Measurements from ENCODE around the gene LRRFIP2. TPM values are rescaled to one million over a fixed set of nuclear protein-coding genes. Genes with fewer than 3 reads are reported as not detected.

LRRFIP2 gene
- total and polyA plus RNA-seq, 8 donors, result 25.9 to 131 (median 39.0) TPM

GRCh38 chr3:37198547-37198946 is 24.2 kb upstream of the LRRFIP2 start:
- TF ChIP-seq CTCF (IDR thresholded peaks at IDR 0.05) (no peak), EP300 (IDR thresholded peaks at IDR 0.05) (no peak), POLR2AphosphoS5 (IDR thresholded peaks at IDR 0.05) (no peak), POLR2A (IDR thresholded peaks at IDR 0.05) (no peak)
- H3K27me3 ChIP-seq, result no peaks in the 10 kb centered on the region
- intact Hi-C loops (cut with DNase I; ENCODE audit: low total_unique reads), result no loop called here
- peaks cover 0 to 5% (median 0%) of the 10 kb centered on the region in 4 donors for H3K4me1 ChIP-seq
- WGBS, 5 donors, result 70 to 85% (median 81%) methylated on average over 2 of the region's 2 CpGs
- no peak for DNase-seq
- H3K4me3 ChIP-seq, result no peak overlapping the region
- H3K36me3 ChIP-seq, result no peaks in the 10 kb centered on the region
- H3K27ac ChIP-seq, result no peak overlapping the region
- no peaks in the 10 kb centered on the region for H3K9me3 ChIP-seq

- 45 to 56% (median 47%) methylated on average over 2 of the region's 2 CpGs for WGBS, 5 donors
- DNase-seq, result no peak
- H3K9me3 ChIP-seq, result no peaks in the 10 kb centered on the region
- peaks cover 0 to 5% (median 0%) of the 10 kb centered on the region in 4 donors for H3K4me1 ChIP-seq
- TF ChIP-seq EP300 (IDR thresholded peaks at IDR 0.05), result no peak
- TF ChIP-seq CTCF (IDR thresholded peaks at IDR 0.05), result no peak
- no peak for TF ChIP-seq POLR2AphosphoS5 (IDR thresholded peaks at IDR 0.05)
- TF ChIP-seq POLR2A (IDR thresholded peaks at IDR 0.05), result no peak
- H3K4me3 ChIP-seq, result no peak overlapping the region
- H3K36me3 ChIP-seq, result no peaks in the 10 kb centered on the region
- intact Hi-C loops (cut with DNase I; ENCODE audit: low total_unique reads), result no loop called here
- H3K27ac ChIP-seq, result no peak overlapping the region
- H3K27me3 ChIP-seq, result no peaks in the 10 kb centered on the region
Measured at GRCh38 chr3:37197810-37198371, 23.5 kb upstream of the LRRFIP2 start.

DNA sequence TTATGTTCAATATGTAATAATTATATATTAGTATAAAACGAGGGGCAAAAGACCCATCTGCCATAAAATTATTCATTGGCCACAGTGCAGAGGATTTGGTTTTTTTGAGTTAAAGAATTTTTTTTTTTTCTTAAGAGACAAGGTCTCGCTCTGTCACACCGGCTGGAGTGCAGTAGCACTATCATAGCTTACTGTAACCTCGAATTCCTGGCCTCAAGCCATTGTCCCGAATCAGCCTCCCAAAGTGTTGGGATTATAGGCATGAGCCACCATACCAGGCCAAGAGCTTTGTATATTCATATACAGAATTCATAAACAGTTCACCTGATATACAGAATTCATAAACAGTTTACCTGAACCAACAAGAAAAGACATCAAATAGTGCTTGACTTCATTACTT is 20.2 kb upstream of the LRRFIP2 start:
- Histone ChIP-seq H3K4me1 (peaks cover 0 to 5% (median 0%) of the 10 kb centered on the region in 4 donors), H3K27me3 (no peaks in the 10 kb centered on the region), H3K27ac (no peak overlapping the region), H3K4me3 (no peak overlapping the region), H3K9me3 (no peaks in the 10 kb centered on the region), H3K36me3 (no peaks in the 10 kb centered on the region)
- no peak for TF ChIP-seq EP300 (IDR thresholded peaks at IDR 0.05)
- TF ChIP-seq CTCF (IDR thresholded peaks at IDR 0.05), result no peak
- TF ChIP-seq POLR2A (IDR thresholded peaks at IDR 0.05), result no peak
- no peak for TF ChIP-seq POLR2AphosphoS5 (IDR thresholded peaks at IDR 0.05)
- WGBS, 5 donors, result 83 to 93% (median 88%) methylated on average over 5 of the region's 5 CpGs
- no peak for DNase-seq
- intact Hi-C loops (cut with DNase I; ENCODE audit: low total_unique reads), result no loop called here

DNA sequence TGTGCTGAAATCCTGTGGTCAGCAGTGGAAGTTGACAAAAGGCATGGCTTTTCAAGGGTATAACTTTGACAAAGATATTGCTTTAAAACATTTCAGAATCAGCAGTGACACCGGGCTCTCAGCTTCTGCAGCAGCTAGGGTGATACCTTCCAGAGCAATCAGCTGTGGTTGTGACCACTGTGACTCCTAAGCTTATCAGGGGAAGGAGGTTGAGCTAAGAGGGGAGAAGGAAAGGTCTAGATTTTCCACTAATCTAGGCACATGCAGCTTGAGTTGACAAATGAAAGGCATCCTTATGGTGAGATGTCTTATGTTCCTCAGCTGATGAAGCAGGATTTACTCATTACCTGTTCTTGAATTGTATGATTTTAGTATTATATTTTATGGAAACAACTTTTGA is 16.3 kb upstream of the LRRFIP2 start:
- Histone ChIP-seq H3K27me3 (no peaks in the 10 kb centered on the region), H3K27ac (no peak overlapping the region), H3K4me3 (no peak overlapping the region), H3K9me3 (no peaks in the 10 kb centered on the region), H3K36me3 (no peaks in the 10 kb centered on the region), H3K4me1 (no peaks in the 10 kb centered on the region)
- DNase-seq, result no peak
- WGBS, 5 donors, result 54 to 86% (median 68%) methylated on average over 1 of the region's 1 CpG
- intact Hi-C loops (cut with DNase I; ENCODE audit: low total_unique reads), result no loop called here
- no peak for TF ChIP-seq CTCF (IDR thresholded peaks at IDR 0.05)
- TF ChIP-seq POLR2A (IDR thresholded peaks at IDR 0.05), result no peak
- TF ChIP-seq EP300 (IDR thresholded peaks at IDR 0.05), result no peak
- TF ChIP-seq POLR2AphosphoS5 (IDR thresholded peaks at IDR 0.05), result no peak
